Suppressor macrophage treated with lipopolysaccharide for 1 hour (primary cell): ENCODE results near the gene ALLC.

Source experiments
- DNase-seq, 3 donors: peaks; one replicate each; pipeline ENCODE4 v3.0.0-alpha.2; 2020 to 2022

Gene ALLC

GRCh38 chr2:3680548-3681345, 22.7 kb downstream of the ALLC start:
- DNase-seq = no peak

- DNase-seq = no peak
Measured at GRCh38 chr2:3681625-3682024, 23.6 kb downstream of the ALLC start.

- no peak for DNase-seq
Measured at GRCh38 chr2:3682811-3683210, 24.8 kb downstream of the ALLC start.

GRCh38 chr2:3683748-3684454, 25.9 kb downstream of the ALLC start:
- no peak for DNase-seq

GRCh38 chr2:3689998-3690748, 32.2 kb downstream of the ALLC start:
- no peak for DNase-seq

GRCh38 chr2:3692375-3692774, 34.4 kb downstream of the ALLC start:
- DNase-seq = peak in 1 of 3 donors; percentile 3

- no peak for DNase-seq
Measured at GRCh38 chr2:3696545-3696944, 38.5 kb downstream of the ALLC start.

GRCh38 chr2:3701071-3701470, 43.1 kb downstream of the ALLC start:
- no peak for DNase-seq

- no peak for DNase-seq
Measured at GRCh38 chr2:3703236-3703756, 45.3 kb downstream of the ALLC start, which contains the start of gene DCDC2C. Gene DCDC2C, plus strand, starts transcription at chr2:3703575. Its CDS starts 177 bp downstream, at chr2:3703752.

GRCh38 chr2:3703757-3704355, 45.9 kb downstream of the ALLC start:
- no peak for DNase-seq

GRCh38 chr2:3704692-3705091, 46.7 kb downstream of the ALLC start:
- DNase-seq = no peak

- DNase-seq = no peak
Measured at GRCh38 chr2:3705782-3706181, 47.8 kb downstream of the ALLC start.

- DNase-seq = no peak
Measured at GRCh38 chr2:3706892-3707291, 48.9 kb downstream of the ALLC start.

- DNase-seq = no peak
Measured at GRCh38 chr2:3708576-3708975, 50.6 kb downstream of the ALLC start.

- DNase-seq = no peak
Measured at GRCh38 chr2:3709225-3709624, 51.2 kb downstream of the ALLC start.

- DNase-seq = no peak
Measured at GRCh38 chr2:3712424-3712823, 54.4 kb downstream of the ALLC start.

GRCh38 chr2:3712831-3713503, 55.0 kb downstream of the ALLC start:
- DNase-seq = no peak

GRCh38 chr2:3718679-3719078, 60.7 kb downstream of the ALLC start:
- no peak for DNase-seq

GRCh38 chr2:3725002-3725401, 67.0 kb downstream of the ALLC start:
- DNase-seq = no peak

- DNase-seq = no peak
Measured at GRCh38 chr2:3725458-3726250, 67.7 kb downstream of the ALLC start.

- DNase-seq = no peak
Measured at GRCh38 chr2:3726511-3726910, 68.5 kb downstream of the ALLC start.
